ENCODE results near the gene GSN. TPM values are rescaled to one million over a fixed set of nuclear protein-coding genes. Genes with fewer than 3 reads are reported as not detected.

Gene GSN
- total and polyA plus RNA-seq, 2 of the 8 experiments (the other 6 are each of a cell fraction or from before 2014, with no cell fraction given): 52.3 to 94.5 TPM

- H3K79me1 ChIP-seq (ENCODE audit: low read depth, low read length): no peaks in the 10 kb centered on the region
- H4K8ac ChIP-seq (ENCODE audit: extremely low read depth, insufficient read depth, low read length): no peak overlapping the region
- H3K23me2 ChIP-seq (ENCODE audit: low read depth, low read length): no peaks in the 10 kb centered on the region
- FAIRE-seq (no peak), DNase-seq (ENCODE audit: low read depth in 1 of 2, low spot score in 2 of 2) (no peak)
- H3K4me2 ChIP-seq (ENCODE audit: insufficient read depth in 1 of 2, low read depth in 2 of 2, low read length in 2 of 2): no peak overlapping the region
- H2AK5ac ChIP-seq (ENCODE audit: low read depth, low read length): no peak overlapping the region
- H3K4me3 ChIP-seq (ENCODE audit: extremely low read depth in 1 of 4, insufficient read depth in 2 of 4, low read depth in 3 of 4, low read length in 4 of 4): no peak overlapping the region
- ChIA-PET CTCF (ENCODE audit: partially characterized antibody) (interaction anchor here (0.6 to 5.2 kb wide), 4 partner anchors 9 to 30 kb away, joined by 3 to 14 read pairs (median 4); no protein-coding TSS in a partner anchor), POLR2A (ENCODE audit: partially characterized antibody) (no interaction called here)
- no peak overlapping the region for H3K27ac ChIP-seq (ENCODE audit: low read depth, low read length)
- H2AFZ ChIP-seq (ENCODE audit: low read length): no peak overlapping the region
- no peak overlapping the region for H3K23ac ChIP-seq (ENCODE audit: insufficient read length)
- 90% methylated on average over 4 of the region's 4 CpGs; no CpG with 5 or more reads in 1 of the 2 experiments for WGBS, 2 experiments (ENCODE audit: extremely low coverage in 1 of 2, insufficient coverage in 1 of 2, insufficient read length in 1 of 2, insufficient replicate concordance in 2 of 2, low coverage in 1 of 2, low lambda C conversion rate in 2 of 2, missing lambda C conversion rate in 1 of 2)
- no peak overlapping the region for H3K4ac ChIP-seq (replicated peaks; ENCODE audit: insufficient read length, low read depth, low read length)
- H3K27me3 ChIP-seq (replicated peaks in 1 of 4; ENCODE audit: control insufficient read depth in 3 of 4, extremely low read depth in 1 of 4, insufficient read depth in 3 of 4, low read length in 3 of 4): no peaks in the 10 kb centered on the region
- no peak overlapping the region for H2BK5ac ChIP-seq (ENCODE audit: low read depth, low read length)
- no peak overlapping the region for H3K14ac ChIP-seq (ENCODE audit: insufficient read length)
- H3K79me2 ChIP-seq (ENCODE audit: control insufficient read depth in 1 of 2, insufficient read depth in 2 of 2, low read length in 2 of 2): no peaks in the 10 kb centered on the region
- H3K36me3 ChIP-seq (ENCODE audit: control insufficient read depth in 2 of 4, insufficient read depth in 4 of 4, low read length in 3 of 4): no peaks in the 10 kb centered on the region
- peaks cover 5 to 10% of the 10 kb centered on the region in 2 experiments; a peak in 2 of 4 replicates for H3K9me3 ChIP-seq (ENCODE audit: insufficient read depth in 2 of 2, low read depth in 1 of 2, low read length in 1 of 2)
- no peak overlapping the region for H3K9ac ChIP-seq (replicated peaks in 1 of 4; ENCODE audit: extremely low read depth in 1 of 4, low read depth in 3 of 4, low read length in 3 of 4)
- no peak overlapping the region for H3K56ac ChIP-seq (replicated peaks; ENCODE audit: insufficient read length, low read depth, low read length)
- H2BK12ac ChIP-seq (ENCODE audit: low read depth, low read length): no peak overlapping the region
- no peak overlapping the region for H2BK15ac ChIP-seq (ENCODE audit: low read length)
- no peaks in the 10 kb centered on the region for H4K20me1 ChIP-seq (replicated peaks in 1 of 2; ENCODE audit: control insufficient read depth in 1 of 2, insufficient read depth in 2 of 2, low read length in 2 of 2)
- H4K5ac ChIP-seq (ENCODE audit: insufficient read length, low read depth, low read length): no peak overlapping the region
- no peak overlapping the region for H4K91ac ChIP-seq (replicated peaks; ENCODE audit: insufficient read length, low read length)
- no peak overlapping the region for H2BK120ac ChIP-seq (replicated peaks; ENCODE audit: low read depth, low read length)
- no peak overlapping the region for H3K18ac ChIP-seq (ENCODE audit: extremely low read depth, low read length)
- no peak overlapping the region for H2BK20ac ChIP-seq (ENCODE audit: low read length)
- H3K4me1 ChIP-seq (replicated peaks in 1 of 4; ENCODE audit: control insufficient read depth in 3 of 4, insufficient read depth in 4 of 4, low read length in 3 of 4): no peaks in the 10 kb centered on the region; a peak in 1 of 7 replicates
- no peak for TF ChIP-seq JUND (IDR thresholded peaks at IDR 0.05; ENCODE audit: low read length)
- no peak for TF ChIP-seq ATF2 (IDR thresholded peaks at IDR 0.05; ENCODE audit: low read length)
- no peak for TF ChIP-seq SIRT6 (IDR thresholded peaks at IDR 0.05; ENCODE audit: low read length)
- TF ChIP-seq MAX (IDR thresholded peaks at IDR 0.05): no peak
- no peak for TF ChIP-seq SIN3A (conservative IDR thresholded peaks at IDR 0.05 in 1 of 2, IDR thresholded peaks at IDR 0.05 in 1 of 2; ENCODE audit: low read depth in 1 of 2, low read length in 2 of 2)
- no peak for TF ChIP-seq SP2 (IDR thresholded peaks at IDR 0.05; ENCODE audit: low read length)
- no peak for TF ChIP-seq EP300 (IDR thresholded peaks at IDR 0.05; ENCODE audit: borderline replicate concordance in 1 of 2, low read depth in 2 of 2, low read length in 2 of 2)
- TF ChIP-seq ATF3 (IDR thresholded peaks at IDR 0.05; ENCODE audit: insufficient read depth, low read depth, low read length): no peak
- TF ChIP-seq HDAC6 (IDR thresholded peaks at IDR 0.05; ENCODE audit: low read depth, low read length): no peak
- TF ChIP-seq NANOG (IDR thresholded peaks at IDR 0.05; ENCODE audit: insufficient read depth, low read depth, low read length, poor library complexity, severe bottlenecking): no peak
- no peak for TF ChIP-seq RNF2 (IDR thresholded peaks at IDR 0.05; ENCODE audit: borderline replicate concordance, low read depth, low read length, missing control alignments, poor library complexity, severe bottlenecking)
These were observed 25.0 kb upstream of the GSN start for GRCh38 chr9:121242959-121243346.

All from H1 (cell line).